HEK293T (cell line): ENCODE measurements around the gene LPO.

Source experiments
- CTCF ChIA-PET: fragments of 350-600 bp; formaldehyde crosslinking; extraction: SDS; loops from one replicate; lab custom pipeline; 2021; ENCODE audit warnings: antibody characterized with exemption, inconsistent platforms; lab: Yijun Ruan, JAX
- POLR2A ChIA-PET: fragments of 350-600 bp; formaldehyde crosslinking; extraction: SDS; loops from one replicate; lab custom pipeline; 2020; ENCODE audit warnings: antibody characterized with exemption, inconsistent platforms; lab: Yijun Ruan, JAX
- DNase-seq: peaks from one replicate; pipeline ENCODE4 v3.0.0; 2012; ENCODE audit warnings: mixed read lengths; ENCODE audit errors: extremely low spot score
- ARNT ChIP-seq: fragments of 450-650 bp; IDR thresholded peaks from 2 replicates; pipeline ENCODE4 v1.6.1; 2017; ENCODE audit warnings: mild to moderate bottlenecking
- BHLHE40 ChIP-seq: fragments of 450-650 bp; IDR thresholded peaks from 2 replicates; pipeline ENCODE4 v1.6.1; 2016; ENCODE audit warnings: mild to moderate bottlenecking, moderate library complexity, borderline replicate concordance
- CTBP1 ChIP-seq: fragments of 450-650 bp; IDR thresholded peaks from 2 replicates; pipeline ENCODE4 v1.6.1; 2016; ENCODE audit warnings: borderline replicate concordance
- ELF4 ChIP-seq: fragments of 450-650 bp; IDR thresholded peaks from 2 replicates; pipeline ENCODE4 v1.6.1; 2017; ENCODE audit warnings: antibody characterized with exemption
- FOXA1 ChIP-seq: fragments of 450-650 bp; IDR thresholded peaks from 2 replicates; pipeline ENCODE4 v1.6.1; 2016; ENCODE audit warnings: mild to moderate bottlenecking
- FOXK2 ChIP-seq: fragments of 450-650 bp; IDR thresholded peaks from 2 replicates; pipeline ENCODE4 v1.6.1; 2016; ENCODE audit warnings: mild to moderate bottlenecking
- FOXM1 ChIP-seq: fragments of 450-650 bp; IDR thresholded peaks from 2 replicates; pipeline ENCODE4 v1.6.1; 2017; ENCODE audit warnings: mild to moderate bottlenecking, borderline replicate concordance
- HDGF ChIP-seq: fragments of 450-650 bp; IDR thresholded peaks from 2 replicates; pipeline ENCODE4 v1.6.1; 2017; ENCODE audit warnings: antibody characterized with exemption, borderline replicate concordance
- L3MBTL2 ChIP-seq: fragments of 450-650 bp; conservative IDR thresholded peaks from 2 replicates; pipeline ENCODE4 v1.6.1; 2016; ENCODE audit warnings: mild to moderate bottlenecking
- LEF1 ChIP-seq: fragments of 450-650 bp; IDR thresholded peaks from 2 replicates; pipeline ENCODE4 v1.6.1; 2017; ENCODE audit warnings: mild to moderate bottlenecking, borderline replicate concordance
- NFRKB ChIP-seq: fragments of 450-650 bp; IDR thresholded peaks from 2 replicates; pipeline ENCODE4 v1.6.1; 2016; ENCODE audit warnings: mild to moderate bottlenecking, moderate library complexity
- PKNOX1 ChIP-seq: fragments of 450-650 bp; IDR thresholded peaks from 2 replicates; pipeline ENCODE4 v1.6.1; 2016
- SP1 ChIP-seq: fragments of 450-650 bp; IDR thresholded peaks from 2 replicates; pipeline ENCODE4 v1.6.1; 2017
- SUZ12 ChIP-seq: fragments of 450-650 bp; IDR thresholded peaks from 2 replicates; pipeline ENCODE4 v1.6.1; 2016; ENCODE audit warnings: mild to moderate bottlenecking
- TARDBP ChIP-seq: fragments of 450-650 bp; IDR thresholded peaks from 2 replicates; pipeline ENCODE4 v1.6.1; 2016
- ZNF384 ChIP-seq: fragments of 450-650 bp; IDR thresholded peaks from 2 replicates; pipeline ENCODE4 v1.6.1; 2016

Gene LPO

DNA sequence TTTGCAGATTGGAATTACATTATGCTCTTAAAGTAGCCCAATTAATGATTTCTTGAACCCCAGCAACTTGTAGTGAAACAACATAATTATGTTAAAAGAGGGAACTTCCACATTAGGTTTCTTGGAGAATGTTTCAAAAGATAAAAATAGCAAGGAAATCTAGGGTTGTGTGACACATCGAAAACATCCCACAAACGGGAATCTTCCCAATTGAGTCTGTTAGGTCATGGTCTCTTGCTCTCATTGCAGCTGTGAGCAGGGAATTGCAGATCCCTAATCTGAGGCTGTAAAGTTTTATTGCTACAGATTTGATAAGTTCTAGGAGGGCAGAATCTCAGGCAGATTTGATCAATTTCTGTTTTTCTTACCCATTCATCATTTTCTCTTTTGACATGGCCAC, 6.7 kb upstream of the LPO start:
- TF ChIP-seq PKNOX1 = no peak
- no peak for TF ChIP-seq L3MBTL2
- no peak for TF ChIP-seq FOXM1
- no peak for TF ChIP-seq TARDBP
- TF ChIP-seq HDGF = no peak
- POLR2A ChIA-PET = interaction anchor here (0.8 to 2.3 kb wide), 2 partner anchors 12 to 15 kb away, joined by 3 to 11 read pairs; partner anchors contain the start of gene MKS1
- CTCF ChIA-PET = interaction anchor here (1.7 kb wide), 1 partner anchor 19 kb away, joined by 4 read pairs; no protein-coding TSS in a partner anchor
- no peak for DNase-seq

- TF ChIP-seq ARNT (no peak), NFRKB (no peak), ZNF384 (no peak), L3MBTL2 (0 out of 2 replicates have a peak, but pooled peaks have one; percentile 11), LEF1 (no peak)
- no peak for DNase-seq
- ChIA-PET CTCF (interaction anchor here (0.8 to 1.4 kb wide), 2 partner anchors 17 to 33 kb away, joined by 3 to 5 read pairs; no protein-coding TSS in a partner anchor), POLR2A (interaction anchor here (0.8 to 1.1 kb wide), 2 partner anchors 13 to 14 kb away, joined by 3 to 4 read pairs; partner anchors contain the start of gene MKS1)
These were observed 5.7 kb upstream of the LPO start for GRCh38 chr17:58232707-58233156.

DNA sequence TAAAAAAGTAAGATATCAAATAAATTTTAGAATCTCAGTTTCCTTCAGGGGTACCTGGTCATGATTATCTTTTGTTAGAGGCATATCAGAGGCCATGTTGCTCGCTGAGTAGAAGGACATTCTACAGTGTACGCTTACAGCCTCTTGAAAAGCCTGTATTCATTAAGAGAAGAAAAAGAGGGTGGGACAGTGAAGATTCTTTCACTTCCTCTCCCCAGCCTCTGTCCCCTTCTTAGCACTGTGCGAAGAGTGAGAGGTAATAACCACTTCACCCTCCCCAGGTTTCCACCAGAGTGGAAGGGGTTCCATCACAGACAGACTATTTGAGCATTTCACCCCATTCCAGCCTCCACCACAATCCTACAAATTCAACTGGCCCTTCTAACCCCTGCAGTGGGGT, 4.8 kb upstream of the LPO start:
- ChIA-PET CTCF (interaction anchor here (1.4 kb wide), 1 partner anchor 16 kb away, joined by 5 read pairs; no protein-coding TSS in a partner anchor), POLR2A (no interaction called here)
- TF ChIP-seq ARNT = no peak
- no peak for DNase-seq

GRCh38 chr17:58234512-58234911, 3.9 kb upstream of the LPO start:
- TF ChIP-seq CTBP1 (no peak), FOXA1 (no peak), FOXK2 (no peak), BHLHE40 (no peak), HDGF (no peak), SP1 (no peak), TARDBP (no peak), SUZ12 (no peak), FOXM1 (no peak), ELF4 (no peak), NFRKB (no peak), ZNF384 (no peak)
- ChIA-PET CTCF (interaction anchor here (0.7 kb wide), 1 partner anchor 150 kb away, joined by 3 read pairs; no protein-coding TSS in a partner anchor), POLR2A (no interaction called here)
- no peak for DNase-seq

- DNase-seq = no peak
These were observed 2.6 kb upstream of the LPO start for GRCh38 chr17:58235821-58236220.

DNA sequence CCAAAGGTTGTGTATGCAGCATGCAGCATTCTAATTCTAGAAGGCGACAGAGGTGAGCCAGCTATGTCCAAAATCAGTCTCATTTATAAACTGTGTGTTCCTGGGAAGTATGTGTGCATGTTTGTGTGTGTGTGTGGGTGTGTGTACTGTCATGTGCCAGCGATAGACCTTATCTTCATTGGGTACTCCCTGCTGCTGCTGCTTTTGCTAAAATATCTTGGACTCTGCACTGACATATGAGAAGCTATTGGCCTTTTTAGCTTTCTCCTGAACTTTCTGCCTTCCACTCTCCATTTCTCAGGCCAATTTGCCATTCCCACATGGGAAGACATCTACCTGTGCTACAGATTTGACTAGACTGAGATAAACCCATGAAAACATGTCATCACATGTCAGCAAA, 2.0 kb upstream of the LPO start:
- no peak for DNase-seq
- POLR2A ChIA-PET = interaction anchor here (2.8 kb wide), 1 partner anchor 17 kb away, joined by 7 read pairs; the partner anchor contains the start of gene MKS1
- CTCF ChIA-PET = interaction anchor here (0.5 to 1.1 kb wide), 4 partner anchors 11 to 88 kb away, joined by 3 read pairs; partner anchors contain the start of gene MKS1
- TF ChIP-seq L3MBTL2 (no peak), ARNT (no peak), FOXA1 (no peak), TARDBP (no peak), SUZ12 (no peak), SP1 (no peak), NFRKB (no peak), CTBP1 (no peak), ELF4 (no peak), BHLHE40 (no peak), LEF1 (no peak), HDGF (no peak), FOXM1 (no peak)

More at GRCh38 chr17:58235821-58236220, 2.6 kb upstream of the LPO start:
- TF ChIP-seq NFRKB (no peak), L3MBTL2 (no peak), FOXA1 (no peak), SUZ12 (no peak), FOXM1 (no peak), ELF4 (no peak), TARDBP (no peak), LEF1 (no peak), BHLHE40 (no peak), FOXK2 (no peak), ARNT (no peak), ZNF384 (no peak), CTBP1 (no peak), PKNOX1 (no peak), HDGF (no peak), SP1 (no peak)
- POLR2A ChIA-PET = interaction anchor here (2.8 kb wide), 1 partner anchor 17 kb away, joined by 7 read pairs; the partner anchor contains the start of gene MKS1
- CTCF ChIA-PET = interaction anchor here (0.5 to 0.7 kb wide), 2 partner anchors 13 to 87 kb away, joined by 3 read pairs; no protein-coding TSS in a partner anchor

DNA sequence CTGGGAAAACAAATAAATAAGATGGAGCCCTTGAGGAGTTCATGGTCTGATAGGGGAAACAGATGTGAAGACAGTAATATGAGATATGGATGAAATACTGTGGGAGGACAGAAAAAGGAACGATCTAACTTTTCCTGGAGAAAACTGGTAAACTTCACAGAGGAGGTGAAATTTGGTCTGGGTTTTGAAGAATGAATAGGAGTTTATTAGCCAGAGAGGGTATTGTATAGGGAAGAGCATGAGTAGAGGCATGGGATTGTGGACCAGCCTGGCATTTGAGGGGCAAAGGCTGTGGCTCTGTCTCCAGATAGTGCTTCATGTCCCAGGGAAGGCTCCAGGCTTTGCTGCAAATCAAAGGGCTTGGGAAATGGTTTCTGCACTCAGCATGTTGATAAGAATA, 1.6 kb downstream of the LPO start:
- DNase-seq = no peak
- ChIA-PET CTCF (no interaction called here), POLR2A (no interaction called here)
- TF ChIP-seq NFRKB (no peak), LEF1 (no peak), L3MBTL2 (no peak), ZNF384 (no peak), SUZ12 (no peak), FOXK2 (no peak), TARDBP (no peak), BHLHE40 (no peak), FOXM1 (no peak), HDGF (no peak), ELF4 (no peak), CTBP1 (no peak), FOXA1 (no peak), SP1 (no peak)
